ENCODE data around the gene ZNF576. TPM values are rescaled to one million over a fixed set of nuclear protein-coding genes. Genes with fewer than 3 reads are reported as not detected.
A peak's percentile ranks its signal among the peaks of the same experiment; 100 is the strongest.

Gene ZNF576
- total RNA-seq, 4 donors from 2014 or later = 4.2 to 16.8 (median 10.0) TPM

GRCh38 chr19:43640424-43640757 lies 44.0 kb downstream of the ZNF576 start:
- no peak for DNase-seq
- TF ChIP-seq CTCF (IDR thresholded peaks at IDR 0.05) (no peak), POLR2A (IDR thresholded peaks at IDR 0.05) (peak in 1 of 4 donors; percentile 25)
- intact Hi-C loops (cut with DNase I) = no loop called here
- H3K27ac ChIP-seq = peak overlapping the region in 3 of 4 donors; percentile 75 to 93 (median 80)
- no peaks in the 10 kb centered on the region for H3K36me3 ChIP-seq
- H3K4me3 ChIP-seq = peak overlapping the region; percentile 49 to 80 (median 69)
- H3K4me1 ChIP-seq = peaks cover 9 to 41% (median 10%) of the 10 kb centered on the region in 3 donors
- H3K27me3 ChIP-seq = peaks cover 0 to 20% (median 0%) of the 10 kb centered on the region in 4 donors
- no peaks in the 10 kb centered on the region for H3K9me3 ChIP-seq
- WGBS, 2 donors = 0 to 20% methylated on average over 2 to 5 of the region's 9 CpGs

- Histone ChIP-seq H3K4me3 (no peak overlapping the region), H3K36me3 (no peaks in the 10 kb centered on the region), H3K27me3 (peaks cover 0 to 17% (median 0%) of the 10 kb centered on the region in 4 donors), H3K9me3 (no peaks in the 10 kb centered on the region), H3K27ac (no peak overlapping the region), H3K4me1 (peaks cover 9 to 33% (median 10%) of the 10 kb centered on the region in 3 donors)
- no peak for DNase-seq
- 75 to 84% methylated on average over 2 of the region's 2 CpGs for WGBS, 2 donors
- TF ChIP-seq POLR2A (IDR thresholded peaks at IDR 0.05) = no peak
- TF ChIP-seq CTCF (IDR thresholded peaks at IDR 0.05) = no peak
- intact Hi-C loops (cut with DNase I) = no loop called here
Observed at GRCh38 chr19:43641333-43641732, 44.9 kb downstream of the ZNF576 start.

- no peak overlapping the region for H3K4me3 ChIP-seq
- no peak for DNase-seq
- H3K4me1 ChIP-seq = peaks cover 9 to 26% (median 10%) of the 10 kb centered on the region in 3 donors
- WGBS, 2 donors = 76 to 85% methylated on average over 4 of the region's 4 CpGs
- peaks cover 0 to 16% (median 0%) of the 10 kb centered on the region in 4 donors for H3K27me3 ChIP-seq
- peaks cover 0 to 4% (median 0%) of the 10 kb centered on the region in 3 donors for H3K36me3 ChIP-seq
- H3K9me3 ChIP-seq = no peaks in the 10 kb centered on the region
- no peak for TF ChIP-seq POLR2A (IDR thresholded peaks at IDR 0.05)
- no peak for TF ChIP-seq CTCF (IDR thresholded peaks at IDR 0.05)
- intact Hi-C loops (cut with DNase I) = no loop called here
- no peak overlapping the region for H3K27ac ChIP-seq
Observed at GRCh38 chr19:43642531-43642930, 46.1 kb downstream of the ZNF576 start.

GRCh38 chr19:43643326-43643725 lies 46.9 kb downstream of the ZNF576 start:
- 54 to 57% methylated on average over 3 of the region's 3 CpGs for WGBS, 2 donors
- no peak for DNase-seq
- peaks cover 9 to 21% (median 10%) of the 10 kb centered on the region in 3 donors for H3K4me1 ChIP-seq
- H3K36me3 ChIP-seq = peaks cover 0 to 8% (median 0%) of the 10 kb centered on the region in 3 donors
- H3K27me3 ChIP-seq = peaks cover 0 to 16% (median 0%) of the 10 kb centered on the region in 4 donors
- no peak overlapping the region for H3K27ac ChIP-seq
- no peak for TF ChIP-seq POLR2A (IDR thresholded peaks at IDR 0.05)
- TF ChIP-seq CTCF (IDR thresholded peaks at IDR 0.05) = no peak
- no peak overlapping the region for H3K4me3 ChIP-seq
- no peaks in the 10 kb centered on the region for H3K9me3 ChIP-seq
- intact Hi-C loops (cut with DNase I) = no loop called here

- DNase-seq = no peak
- WGBS, 2 donors = 66 to 74% methylated on average over 3 to 13 of the region's 13 CpGs
- peaks cover 0 to 17% (median 0%) of the 10 kb centered on the region in 3 donors for H3K36me3 ChIP-seq
- H3K4me3 ChIP-seq = no peak overlapping the region
- H3K4me1 ChIP-seq = peaks cover 5 to 13% (median 10%) of the 10 kb centered on the region in 3 donors
- no peak for TF ChIP-seq POLR2A (IDR thresholded peaks at IDR 0.05)
- no peak for TF ChIP-seq CTCF (IDR thresholded peaks at IDR 0.05)
- H3K27ac ChIP-seq = no peak overlapping the region
- H3K9me3 ChIP-seq = no peaks in the 10 kb centered on the region
- intact Hi-C loops (cut with DNase I) = no loop called here
- peaks cover 0 to 13% (median 0%) of the 10 kb centered on the region in 4 donors for H3K27me3 ChIP-seq
Observed at GRCh38 chr19:43644181-43644580, 47.8 kb downstream of the ZNF576 start.

All from esophagus squamous epithelium (tissue), 5 donors.